GM12801 (cell line): ENCODE data around the gene WIPF1.

Experiments used
- CTCF ChIP-seq: IDR thresholded peaks from one replicate; pipeline ENCODE4 v1.5.1; 2011; ENCODE audit warnings: control low read depth; ENCODE audit not compliant: insufficient read length; ENCODE audit errors: extremely low read depth

WIPF1 gene

DNA sequence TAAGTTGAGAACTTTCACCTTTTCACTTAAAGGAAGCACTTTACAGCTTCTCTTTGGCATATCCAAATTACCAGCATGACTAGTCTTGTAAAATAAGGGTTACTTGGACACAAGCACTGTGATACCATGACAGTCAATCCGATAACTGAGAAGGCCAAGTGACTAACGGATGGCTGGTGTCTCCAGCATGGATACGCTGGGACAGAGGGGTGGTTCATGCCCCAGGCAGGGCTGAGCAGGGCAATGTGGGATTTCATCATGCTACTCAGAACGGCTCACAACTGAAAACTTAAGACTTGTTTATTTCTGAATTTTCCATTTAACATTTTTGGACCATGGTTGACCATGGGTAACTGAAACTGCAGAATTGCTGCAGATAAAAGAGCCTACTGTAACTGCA is 67.7 kb downstream of the WIPF1 start:
- TF ChIP-seq CTCF, result no peak

- no peak for TF ChIP-seq CTCF
Measured at GRCh38 chr2:174527959-174528358, 69.6 kb downstream of the WIPF1 start.

GRCh38 chr2:174527101-174527721 is 70.4 kb downstream of the WIPF1 start:
- no peak for TF ChIP-seq CTCF

GRCh38 chr2:174524527-174524926 is 73.1 kb downstream of the WIPF1 start:
- no peak for TF ChIP-seq CTCF

GRCh38 chr2:174522553-174522952 is 75.1 kb downstream of the WIPF1 start:
- no peak for TF ChIP-seq CTCF

DNA sequence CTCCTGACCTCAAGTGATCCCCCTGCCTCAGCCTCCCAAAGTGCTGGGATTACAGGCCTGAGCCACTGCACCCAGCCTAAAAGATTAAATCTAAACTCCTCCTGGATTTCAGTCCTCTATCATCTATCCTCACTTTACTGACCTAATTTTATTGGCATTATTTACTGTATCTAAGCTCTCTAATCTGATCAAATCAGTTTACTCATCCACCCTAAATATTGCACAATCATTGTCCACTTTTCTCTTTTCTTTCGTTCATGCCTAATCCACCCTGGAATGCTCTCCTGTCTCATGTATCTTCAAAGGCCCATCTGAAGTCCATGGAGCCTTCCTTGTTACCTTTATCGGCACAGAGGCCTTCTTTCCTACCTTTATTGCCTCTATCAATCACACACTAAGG is 79.2 kb downstream of the WIPF1 start:
- TF ChIP-seq CTCF, result no peak

DNA sequence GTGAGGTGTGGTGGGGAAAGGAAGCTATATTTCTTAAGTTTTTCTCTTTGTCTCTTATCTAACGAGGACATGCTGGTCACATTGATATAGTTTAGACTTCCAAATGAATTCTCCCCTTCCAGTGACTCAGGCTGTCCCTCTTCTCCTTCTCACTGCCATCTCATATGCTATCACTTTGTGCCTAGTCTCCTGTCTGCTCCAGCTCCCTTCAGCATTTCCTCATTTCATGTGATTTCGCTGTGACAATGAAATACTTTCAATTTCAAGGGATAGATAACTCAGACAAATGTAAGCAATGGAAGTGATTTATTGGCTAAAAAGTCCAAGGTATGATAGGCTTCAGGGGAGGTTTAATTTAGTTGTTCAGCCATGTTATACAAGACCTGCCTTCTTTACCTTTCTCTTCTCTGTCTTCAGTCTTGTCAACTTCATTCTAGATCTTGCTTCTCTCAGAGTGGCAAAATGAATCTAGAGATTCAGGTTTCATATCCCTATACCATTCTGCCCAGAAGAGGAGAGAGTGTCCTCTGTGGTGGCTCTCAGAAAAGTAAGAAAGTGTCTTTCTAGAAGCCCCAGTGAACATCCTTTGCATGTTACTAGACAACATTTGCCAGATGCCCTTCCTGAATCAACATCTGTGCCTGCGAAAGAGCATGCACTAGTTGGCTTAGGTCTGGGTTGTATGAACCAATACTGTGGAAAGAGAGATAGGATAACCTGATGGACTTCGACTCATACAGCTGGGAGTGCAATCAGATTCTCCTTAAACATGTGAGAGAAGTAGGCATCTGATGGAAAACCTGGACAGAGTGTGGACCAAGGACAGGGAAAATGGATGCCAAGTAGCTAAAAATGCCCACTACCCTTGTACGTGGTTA is 80.9 kb downstream of the WIPF1 start:
- TF ChIP-seq CTCF, result no peak
